GM12801 (cell line): ENCODE data around the gene IFT172.

Experiments used
- CTCF ChIP-seq: IDR thresholded peaks from one replicate; pipeline ENCODE4 v1.5.1; 2011; ENCODE audit warnings: control low read depth; ENCODE audit not compliant: insufficient read length; ENCODE audit errors: extremely low read depth

IFT172 gene

GRCh38 chr2:27435628-27436027, 53.9 kb downstream of the IFT172 start:
- no peak for TF ChIP-seq CTCF

GRCh38 chr2:27431395-27431794, 58.1 kb downstream of the IFT172 start:
- no peak for TF ChIP-seq CTCF

- no peak for TF ChIP-seq CTCF
Observed at GRCh38 chr2:27428978-27429541, 60.5 kb downstream of the IFT172 start.

GRCh38 chr2:27428213-27428977, 61.1 kb downstream of the IFT172 start, which contains the start of gene NRBP1:
NRBP1 (plus strand) TSS chr2:27428631; CDS start chr2:27433274, 4,643 bp downstream.
- no peak for TF ChIP-seq CTCF

GRCh38 chr2:27427863-27428212, 61.7 kb downstream of the IFT172 start:
- no peak for TF ChIP-seq CTCF

GRCh38 chr2:27422958-27423357, 66.6 kb downstream of the IFT172 start:
- no peak for TF ChIP-seq CTCF

- TF ChIP-seq CTCF: no peak
Observed at GRCh38 chr2:27421660-27422250, 67.8 kb downstream of the IFT172 start.
